NCI-H2196 treated with DMSO at 0.1 percent for 48 hours (cell line): ENCODE measurements around the gene LOC128125822.
"Not testable (repeated sequence)": the region's sequence is repeated elsewhere in the genome, so short reads cannot be mapped to it uniquely, and the experiment has no call there.

Experiments
- DNase-seq: peaks from one replicate; lab custom pipeline; 2025; ENCODE audit not compliant: unreplicated experiment; lab: John Stamatoyannopoulos, UW

LOC128125822 gene

DNA sequence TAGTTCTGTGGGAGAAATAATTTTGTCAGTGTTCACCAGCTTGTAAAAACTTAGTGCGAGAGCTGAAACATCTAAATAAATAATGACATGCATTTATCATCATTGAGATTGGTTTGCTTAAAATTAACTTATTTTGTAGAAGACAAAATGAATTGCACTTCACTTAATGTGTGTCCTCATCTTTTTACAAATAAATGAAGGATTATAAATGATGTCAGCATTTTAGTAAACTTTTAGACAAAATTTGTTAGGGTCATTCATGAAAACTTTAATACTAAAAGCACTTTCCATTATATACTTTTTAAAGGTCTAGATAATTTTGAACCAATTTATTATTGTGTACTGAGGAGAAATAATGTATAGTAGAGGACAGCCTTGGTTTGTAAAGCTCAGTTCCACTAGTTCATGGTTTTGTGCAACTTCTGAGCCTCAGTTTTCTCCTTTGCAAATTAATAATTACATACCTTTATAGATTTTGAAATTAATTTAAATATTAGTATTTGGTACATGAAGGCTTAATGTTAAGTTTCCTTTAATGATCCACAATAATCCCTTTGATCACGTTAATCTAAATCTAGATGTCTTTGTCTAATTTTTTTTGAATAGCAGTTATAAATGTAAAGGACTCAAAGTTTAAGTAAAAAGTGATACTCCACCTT is 9.2 kb downstream of the LOC128125822 start:
- DNase-seq, result no peak

DNA sequence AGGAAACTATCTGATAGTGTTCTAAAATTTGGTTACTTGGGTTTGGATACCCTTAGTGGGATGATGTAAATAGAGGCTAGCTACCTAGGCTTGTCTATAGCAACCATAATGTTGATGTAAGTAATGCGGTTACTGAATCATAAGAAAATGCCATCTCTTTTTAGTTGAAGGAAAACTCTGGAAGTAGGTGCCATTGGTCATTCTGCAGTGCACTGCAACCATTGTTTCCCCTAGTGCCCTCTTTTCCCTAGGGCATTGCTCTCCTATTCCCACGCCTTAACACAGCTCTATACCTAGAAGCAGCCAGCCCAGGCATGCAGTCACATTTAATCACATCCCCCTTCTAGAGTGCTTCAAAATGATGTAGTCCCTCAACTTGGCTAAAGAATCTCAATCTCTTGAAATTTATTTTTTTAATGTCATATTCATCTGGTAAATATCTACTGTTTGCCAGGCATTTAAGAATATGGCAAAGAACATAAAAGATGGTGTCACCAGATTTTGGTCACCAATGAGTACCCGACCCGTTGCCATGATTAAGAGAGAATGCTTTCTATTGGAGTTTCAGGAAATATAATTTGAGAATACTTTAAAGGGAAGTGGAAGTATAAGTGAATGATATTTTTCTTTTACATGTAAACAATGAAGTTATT is 10.4 kb downstream of the LOC128125822 start:
- no peak for DNase-seq

DNA sequence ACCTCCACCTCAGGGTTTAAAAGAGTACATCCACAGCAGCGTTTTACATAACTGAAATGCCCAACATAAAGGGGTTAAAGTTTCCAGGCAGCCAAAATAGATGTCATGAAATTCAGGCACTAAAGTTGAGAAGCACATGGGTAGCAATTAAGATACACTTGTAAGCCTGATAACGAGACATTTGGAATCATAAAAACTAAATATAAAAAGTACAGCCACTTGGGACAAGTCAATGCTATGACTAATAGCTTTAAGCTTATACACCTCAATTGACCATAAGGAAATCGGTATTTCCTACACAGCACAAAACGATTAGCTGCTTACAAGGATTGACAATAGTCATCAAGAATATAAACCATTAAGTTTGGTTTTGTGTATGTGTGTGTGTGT is 11.8 kb downstream of the LOC128125822 start:
- no peak for DNase-seq

DNA sequence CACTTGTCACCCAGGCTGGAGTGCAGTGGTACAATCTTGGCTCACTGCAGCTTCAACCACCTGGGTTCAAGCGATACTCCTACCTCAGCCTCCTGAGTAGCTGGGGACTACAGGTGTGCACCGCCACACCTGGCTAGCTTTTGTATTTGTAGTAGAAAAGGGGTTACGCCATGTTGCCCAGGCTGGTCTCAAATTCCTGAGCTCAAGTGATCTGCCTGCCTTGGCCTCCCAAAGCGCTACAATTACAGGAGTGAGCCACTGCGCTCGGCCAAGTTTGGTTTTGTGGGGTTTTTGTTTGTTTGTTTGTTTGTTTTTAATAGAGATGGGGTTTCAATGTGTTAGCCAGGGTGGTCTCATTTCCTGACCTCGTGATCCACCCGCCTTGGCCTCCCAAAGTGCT is 12.3 kb downstream of the LOC128125822 start:
- no peak for DNase-seq

DNA sequence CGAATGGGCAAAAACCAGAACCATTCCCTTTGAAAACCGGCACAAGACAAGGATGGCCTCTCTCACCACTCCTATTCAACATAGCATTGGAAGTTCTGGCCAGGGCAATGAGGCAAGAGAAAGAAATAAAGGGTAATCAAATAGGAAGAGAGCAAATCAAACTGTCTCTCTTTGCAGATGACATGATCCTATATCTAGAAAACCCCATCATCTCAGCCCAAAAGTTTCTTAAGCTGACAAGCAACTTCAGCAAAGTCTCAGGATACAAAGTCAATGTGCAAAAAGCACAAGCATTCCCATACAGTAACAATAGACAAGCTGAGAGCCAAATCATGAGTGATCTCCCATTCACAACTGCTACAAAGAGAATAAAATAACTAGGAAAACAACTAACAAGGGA is 13.4 kb downstream of the LOC128125822 start:
- not testable (repeated sequence) for DNase-seq

DNA sequence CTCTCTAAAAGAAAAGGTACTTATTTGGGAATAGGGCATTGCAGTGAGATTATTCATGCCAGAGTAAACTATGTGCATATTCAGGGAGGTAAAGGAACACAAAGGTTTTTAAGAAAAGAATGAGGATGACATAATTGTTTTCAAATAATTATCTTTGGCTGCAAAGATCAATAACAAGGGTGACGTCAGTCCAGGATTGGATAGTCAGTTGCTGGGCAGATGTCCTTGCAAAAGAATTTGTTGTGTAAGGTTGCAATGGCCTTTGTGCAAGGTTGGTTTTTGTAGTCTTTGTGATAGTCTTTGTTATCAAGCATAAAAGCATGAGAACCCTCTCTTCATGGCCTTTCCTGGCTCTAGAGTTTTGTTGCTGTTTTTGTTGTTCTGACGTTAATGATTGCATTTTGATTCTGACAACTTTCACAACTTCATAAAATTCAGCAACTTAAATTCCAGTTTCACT is 17.7 kb downstream of the LOC128125822 start:
- DNase-seq, result no peak

DNA sequence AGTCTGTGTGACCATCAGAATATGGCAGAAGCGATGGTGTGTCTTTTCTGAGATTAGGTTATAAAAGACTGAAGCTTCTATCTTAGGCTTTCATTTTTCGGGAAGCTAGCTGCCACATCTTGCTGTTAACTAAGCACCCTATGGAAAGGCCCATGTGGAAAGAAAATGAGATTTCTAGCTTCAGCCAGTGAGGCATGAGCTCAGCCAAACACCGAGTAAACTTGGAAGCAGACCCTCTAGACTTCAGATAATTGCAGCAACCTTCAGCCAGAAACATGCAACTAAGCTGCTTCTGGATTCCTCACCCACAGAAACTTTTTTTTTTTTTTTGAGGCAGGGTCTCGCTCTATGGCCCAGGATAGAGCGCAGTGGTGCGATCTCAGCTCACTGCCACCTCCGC is 20.6 kb downstream of the LOC128125822 start:
- DNase-seq, result no peak

DNA sequence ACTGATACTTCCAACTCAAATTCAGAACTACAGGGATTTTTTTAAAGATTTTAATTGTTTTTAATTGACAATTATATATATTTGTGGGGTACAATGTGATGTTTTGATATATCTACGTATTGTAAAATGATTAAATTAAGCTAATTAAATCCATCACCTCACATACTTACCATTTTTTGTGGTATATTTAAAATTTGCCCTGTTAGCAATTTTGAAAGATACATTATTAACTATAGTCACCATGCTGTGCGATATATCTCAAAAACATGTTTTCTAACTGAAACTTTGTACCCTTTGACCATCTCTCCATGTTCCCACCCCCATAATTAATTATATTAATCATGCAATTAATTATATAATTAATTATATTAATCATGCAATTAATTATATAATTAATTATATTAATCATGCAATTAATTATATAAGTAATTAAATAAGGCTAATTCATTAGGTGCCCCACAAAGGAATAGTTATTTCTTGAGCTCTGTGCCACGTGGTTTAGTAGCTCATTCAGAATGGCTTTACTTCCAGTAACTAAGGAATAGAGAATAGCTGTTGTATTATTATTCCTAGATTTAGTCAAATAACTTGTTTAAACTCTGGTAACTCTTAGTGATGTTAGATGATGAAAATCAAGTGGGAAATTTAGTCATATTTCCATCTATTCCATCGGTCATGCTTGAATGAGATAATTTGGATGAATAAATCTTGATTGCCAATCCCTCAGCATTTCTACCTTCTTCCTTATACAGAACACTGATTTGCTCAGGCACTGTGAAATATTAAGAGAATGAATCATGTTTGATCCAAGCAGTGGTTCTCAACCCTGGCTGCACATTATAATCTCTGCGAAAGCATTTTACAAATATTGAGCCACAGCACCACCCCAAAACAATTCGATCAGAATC is 25.1 kb downstream of the LOC128125822 start:
- DNase-seq, result no peak

DNA sequence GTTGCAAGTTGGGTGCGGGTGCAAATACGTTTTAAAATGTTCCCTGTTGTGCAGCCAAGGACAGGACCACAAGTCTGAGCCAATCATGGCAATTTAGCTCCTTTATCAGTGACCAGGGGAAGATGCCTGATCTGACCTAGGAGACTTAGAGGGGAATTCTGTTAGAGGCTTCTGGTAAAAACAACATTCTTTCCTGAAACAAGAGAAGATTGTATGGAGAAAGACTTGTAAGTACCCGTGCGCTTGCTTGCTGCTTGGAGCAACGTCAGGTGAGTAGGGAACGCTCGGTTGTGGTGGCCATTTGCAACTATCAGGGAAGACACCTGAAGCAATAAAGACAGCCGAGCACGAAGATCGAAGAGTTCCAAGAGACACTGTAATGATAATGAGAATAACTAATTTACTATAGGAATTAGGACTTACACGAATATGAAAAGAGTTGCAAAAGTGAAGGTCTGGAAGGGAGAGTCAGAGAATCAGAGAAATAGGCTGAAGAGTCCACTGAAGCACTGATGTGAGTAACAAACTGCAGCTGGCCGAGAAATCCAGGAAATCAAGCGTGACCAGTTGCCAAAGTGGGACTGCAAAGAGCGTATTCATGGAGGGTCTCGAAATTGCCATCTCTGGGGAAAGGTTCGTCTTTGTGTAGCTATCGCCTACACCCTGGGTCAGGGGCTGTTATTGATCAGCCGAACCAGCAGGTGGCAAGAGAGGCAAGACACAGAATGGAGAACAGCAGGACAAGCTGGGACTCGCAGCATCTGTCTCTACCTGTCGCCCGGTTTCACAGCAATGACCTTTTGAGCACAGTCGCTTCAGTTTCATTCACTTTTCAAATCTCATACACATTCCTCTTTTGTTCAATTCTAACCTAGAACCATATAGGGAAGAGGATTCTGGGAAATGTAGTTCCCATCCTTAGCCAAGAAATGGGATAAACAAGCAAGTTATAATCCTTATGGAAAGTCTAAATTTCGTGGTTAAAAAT is 26.1 kb downstream of the LOC128125822 start:
- peak; percentile 69 for DNase-seq

DNA sequence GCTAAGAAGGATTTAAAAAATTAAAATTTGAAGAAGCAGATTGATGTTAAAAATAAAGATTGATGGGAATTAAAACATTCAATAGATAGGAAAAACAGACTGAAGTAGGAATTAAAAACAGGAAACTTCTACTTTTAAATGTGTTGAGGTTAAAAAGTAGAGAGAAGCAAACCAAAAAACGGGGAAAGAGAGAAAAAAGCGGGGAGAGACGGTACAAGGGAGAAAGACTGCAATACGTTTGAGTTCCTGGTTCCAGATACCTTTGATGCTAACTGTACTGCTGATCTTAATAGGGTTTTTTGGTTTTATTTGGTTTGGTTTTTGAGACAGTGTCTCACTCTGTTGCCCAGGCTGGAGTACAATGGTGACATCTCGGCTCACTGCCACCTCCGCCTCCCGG is 27.0 kb downstream of the LOC128125822 start:
- DNase-seq, result no peak

DNA sequence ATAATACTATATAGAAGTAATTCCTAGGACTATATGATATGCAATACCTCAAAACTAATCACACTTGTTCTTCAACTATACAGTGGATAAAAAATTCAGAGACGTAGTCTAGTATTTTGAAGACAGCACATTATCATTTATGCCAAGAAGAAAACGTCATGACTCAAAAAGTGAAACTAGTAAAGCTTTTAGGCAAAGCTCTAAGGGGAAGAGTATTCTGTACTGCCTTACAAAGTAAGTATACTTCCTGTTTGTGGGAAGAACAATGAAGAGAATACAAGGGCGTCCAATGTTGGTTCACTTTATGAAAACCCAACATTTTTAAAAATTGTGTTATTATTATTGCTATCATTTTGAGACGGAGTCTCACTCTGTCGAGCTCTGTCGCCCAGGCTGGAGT is 27.9 kb downstream of the LOC128125822 start:
- DNase-seq, result no peak

DNA sequence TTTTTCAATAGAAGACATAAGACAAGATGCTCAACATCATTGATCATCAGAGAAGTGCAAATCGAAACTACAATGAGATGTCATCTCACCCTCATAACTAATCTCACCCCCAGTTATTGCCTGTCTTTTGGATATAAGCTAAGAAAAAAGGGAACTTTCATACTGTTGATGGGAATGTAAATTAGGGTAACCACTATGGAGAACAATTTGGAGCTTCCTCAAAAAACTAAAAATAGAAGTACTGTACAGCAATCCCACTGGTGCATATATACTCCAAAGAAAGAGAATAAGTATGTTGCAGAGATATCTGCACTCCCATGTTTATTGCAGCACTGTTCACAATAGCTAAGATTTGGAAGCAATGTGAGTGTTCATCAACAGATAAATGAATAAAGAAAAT is 37.0 kb downstream of the LOC128125822 start:
- DNase-seq, result no peak

DNA sequence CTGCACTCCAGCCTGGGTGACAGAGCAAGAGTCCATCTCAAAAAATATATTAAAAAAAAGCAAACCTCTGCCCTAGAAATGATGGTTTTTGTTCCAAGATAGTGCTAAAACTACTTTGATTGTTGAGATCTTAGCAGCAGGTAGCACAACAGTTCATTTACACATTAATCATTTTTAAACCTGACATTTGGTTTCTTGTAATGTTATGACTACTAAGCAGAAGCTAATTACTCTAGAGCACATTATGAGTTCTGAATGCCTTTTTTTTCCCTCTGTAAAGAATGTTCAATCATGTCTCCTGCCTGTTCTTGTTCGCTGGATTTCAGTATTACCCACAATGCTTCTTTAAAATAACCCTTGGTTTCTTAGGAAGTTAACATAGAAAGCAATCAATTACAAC is 38.7 kb downstream of the LOC128125822 start:
- no peak for DNase-seq

DNA sequence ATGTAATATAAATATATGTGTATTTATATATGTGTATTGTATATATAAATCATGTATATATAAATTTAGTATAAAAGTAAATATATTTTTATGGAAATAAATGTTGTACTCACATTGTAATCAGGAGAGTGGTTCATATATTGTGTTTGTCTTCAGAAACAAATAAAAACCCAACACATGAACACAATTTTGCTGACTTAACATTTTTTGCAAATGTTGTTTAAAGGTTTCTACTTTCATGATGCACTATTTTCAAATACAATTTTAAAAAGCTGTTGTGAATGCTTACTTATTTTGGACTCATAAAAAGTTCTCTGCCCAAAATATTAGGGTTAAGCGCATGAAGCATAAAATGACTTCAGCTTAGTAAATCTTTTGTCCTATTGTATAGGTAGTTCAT is 39.3 kb downstream of the LOC128125822 start:
- DNase-seq, result no peak

DNA sequence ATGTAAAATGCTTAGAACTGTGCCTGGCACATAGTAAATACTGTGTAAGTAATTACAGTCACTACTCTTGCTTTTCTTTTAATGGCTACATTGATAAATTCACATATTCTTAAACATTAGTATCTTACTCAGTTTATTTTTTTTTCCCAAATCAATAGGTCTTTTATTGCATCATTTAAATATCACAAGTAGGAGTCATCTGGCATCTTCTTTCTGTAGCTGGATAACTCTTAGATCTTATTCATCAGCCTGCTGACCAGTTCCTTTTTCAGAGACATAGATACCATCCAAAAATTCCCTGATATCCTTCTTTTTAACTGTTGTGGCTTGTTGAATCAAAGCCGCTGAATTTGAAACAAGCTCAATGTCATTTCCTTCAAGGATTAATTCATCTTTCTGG is 43.3 kb downstream of the LOC128125822 start:
- DNase-seq, result no peak
